Measurements from ENCODE around the gene DCHS2.

- TF ChIP-seq CTCF (IDR thresholded peaks at IDR 0.05; ENCODE audit: control extremely low read depth in 1 of 3, insufficient read depth in 1 of 3, low read depth in 1 of 3, low read length in 3 of 3), result no peak
- no peak for TF ChIP-seq POLR2AphosphoS5 (IDR thresholded peaks at IDR 0.05; ENCODE audit: low read depth, low read length)
- TF ChIP-seq YY1 (IDR thresholded peaks at IDR 0.05; ENCODE audit: low read depth, low read length), result no peak
- no peak for TF ChIP-seq RXRA (IDR thresholded peaks at IDR 0.05; ENCODE audit: insufficient read depth, low read depth, low read length)
- TF ChIP-seq POLR2A (IDR thresholded peaks at IDR 0.05; ENCODE audit: control extremely low read depth in 1 of 2, low read depth in 2 of 2, low read length in 2 of 2), result no peak
These were observed 127.3 kb downstream of the DCHS2 start for GRCh38 chr4:154364066-154364845.

Data from H1 (cell line).